ENCODE data around the gene KLHL29. TPM values are rescaled to one million over a fixed set of nuclear protein-coding genes. Genes with fewer than 3 reads are reported as not detected.

The KLHL29 gene
- total and polyA plus RNA-seq, 7 experiments from 2014 or later = 0.59 to 6.5 (median 5.6) TPM

- no peaks in the 10 kb centered on the region for H3K4me1 ChIP-seq (ENCODE audit: control insufficient read depth in 2 of 2, insufficient read depth in 2 of 2, low read length in 2 of 2)
- H3K27ac ChIP-seq (ENCODE audit: low read depth, low read length) = no peak overlapping the region
- Mint-ChIP-seq H3K4me1 (peaks cover 7 to 52% (median 21%) of the 10 kb centered on the region in 7 donors), H3K4me3 (no peak overlapping the region), H3K27ac (no peak overlapping the region), H3K36me3 (peaks cover 0 to 24% (median 0%) of the 10 kb centered on the region in 5 donors), H3K27me3 (no peaks in the 10 kb centered on the region), H3K9me3 (no peaks in the 10 kb centered on the region)
- no peaks in the 10 kb centered on the region for H3K9me3 ChIP-seq (ENCODE audit: control insufficient read depth in 2 of 3, low read length in 3 of 3)
- no peaks in the 10 kb centered on the region for H3K27me3 ChIP-seq (ENCODE audit: control insufficient read depth in 2 of 2, insufficient read depth in 2 of 2, low read length in 2 of 2)
- no peaks in the 10 kb centered on the region for H3K36me3 ChIP-seq (ENCODE audit: control insufficient read depth in 2 of 3, insufficient read depth in 3 of 3, low read length in 3 of 3)
- CTCF ChIA-PET = no interaction called here
- ATAC-seq (no peak), DNase-seq (no peak)
- intact Hi-C loops (cut with micrococcal nuclease) = no loop called here
- POLR2A ChIA-PET = no interaction called here
- H3K4me3 ChIP-seq (ENCODE audit: low read length) = no peak overlapping the region
These were observed 158.3 kb downstream of the KLHL29 start for GRCh38 chr2:23543302-23543701.

DNA sequence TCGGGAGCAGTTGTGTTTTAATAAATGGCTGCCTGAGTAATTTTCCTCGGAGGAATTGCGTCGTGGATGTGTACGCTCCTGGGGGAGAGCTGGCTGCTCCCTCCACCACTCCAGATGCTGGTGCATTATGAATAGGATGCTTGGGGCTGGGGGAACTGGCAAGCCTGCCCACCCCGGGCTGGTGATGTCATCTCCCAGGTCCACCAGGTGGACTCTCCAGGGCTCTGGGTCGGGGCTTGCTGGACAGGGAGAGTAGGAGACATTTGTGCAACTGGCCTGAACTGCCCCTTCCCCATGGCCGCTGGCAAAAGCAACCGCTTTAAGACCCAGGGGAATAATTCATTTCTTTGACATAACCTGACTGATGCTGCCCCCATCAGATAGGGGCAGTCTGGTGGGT is 158.7 kb downstream of the KLHL29 start:
- peaks cover 4 to 50% (median 21%) of the 10 kb centered on the region in 7 donors for H3K4me1 Mint-ChIP-seq
- intact Hi-C loops (cut with micrococcal nuclease) = no loop called here
- H3K27ac ChIP-seq (ENCODE audit: low read depth, low read length) = no peak overlapping the region
- no peaks in the 10 kb centered on the region for H3K9me3 Mint-ChIP-seq
- H3K36me3 ChIP-seq (ENCODE audit: control insufficient read depth in 2 of 3, insufficient read depth in 3 of 3, low read length in 3 of 3) = no peaks in the 10 kb centered on the region
- H3K4me3 ChIP-seq (ENCODE audit: low read length) = no peak overlapping the region
- H3K27me3 Mint-ChIP-seq = no peaks in the 10 kb centered on the region
- H3K27me3 ChIP-seq (ENCODE audit: control insufficient read depth in 2 of 2, insufficient read depth in 2 of 2, low read length in 2 of 2) = no peaks in the 10 kb centered on the region
- DNase-seq (no peak), ATAC-seq (no peak)
- H3K27ac Mint-ChIP-seq = no peak overlapping the region
- no peak overlapping the region for H3K4me3 Mint-ChIP-seq
- peaks cover 0 to 24% (median 0%) of the 10 kb centered on the region in 5 donors for H3K36me3 Mint-ChIP-seq
- H3K4me1 ChIP-seq (ENCODE audit: control insufficient read depth in 2 of 2, insufficient read depth in 2 of 2, low read length in 2 of 2) = no peaks in the 10 kb centered on the region
- H3K9me3 ChIP-seq (ENCODE audit: control insufficient read depth in 2 of 3, low read length in 3 of 3) = no peaks in the 10 kb centered on the region
- POLR2A ChIA-PET = no interaction called here
- CTCF ChIA-PET = no interaction called here

DNA sequence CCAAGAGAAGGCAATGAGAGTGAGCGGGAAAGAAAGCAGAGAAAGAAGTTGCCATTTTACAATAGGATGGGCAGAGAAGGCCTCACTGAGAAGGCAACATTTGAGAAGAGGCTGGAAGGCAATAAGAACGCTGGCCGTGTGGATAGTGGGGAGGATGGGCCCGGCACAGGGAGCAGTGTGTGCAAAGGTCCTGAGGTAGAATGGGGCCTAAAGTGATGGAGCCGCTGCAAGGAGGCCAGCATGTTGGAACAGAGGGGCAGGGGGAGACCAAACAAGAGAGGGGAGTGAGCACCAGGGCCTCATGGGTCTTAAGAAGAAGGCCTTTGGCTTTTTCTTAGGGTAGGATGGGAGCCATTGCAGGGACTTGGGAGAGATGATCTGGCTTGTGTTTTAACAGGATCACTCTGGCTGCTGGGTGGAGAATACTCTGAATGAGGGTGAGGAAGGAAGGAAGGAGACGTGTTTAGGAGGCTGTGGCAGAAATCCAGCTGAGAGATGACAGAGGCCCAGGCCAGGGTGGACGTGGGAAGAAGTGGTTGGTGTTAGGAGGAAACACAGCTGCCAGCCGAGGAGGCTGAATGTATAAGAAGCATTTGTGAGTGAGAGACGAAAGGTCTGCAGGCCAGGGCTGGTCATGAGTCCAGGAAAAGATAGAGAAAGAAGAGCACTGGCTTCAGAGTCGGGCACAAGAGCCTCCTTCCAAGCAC is 159.8 kb downstream of the KLHL29 start:
- intact Hi-C loops (cut with micrococcal nuclease) = no loop called here
- Mint-ChIP-seq H3K4me1 (peaks cover 4 to 44% (median 18%) of the 10 kb centered on the region in 7 donors), H3K27me3 (no peaks in the 10 kb centered on the region), H3K36me3 (peaks cover 0 to 21% (median 0%) of the 10 kb centered on the region in 5 donors), H3K4me3 (no peak overlapping the region), H3K27ac (peak overlapping the region in 1 of 9 donors; percentile 38), H3K9me3 (no peaks in the 10 kb centered on the region)
- Histone ChIP-seq H3K4me1 (ENCODE audit: control insufficient read depth in 2 of 2, insufficient read depth in 2 of 2, low read length in 2 of 2) (no peaks in the 10 kb centered on the region), H3K4me3 (ENCODE audit: low read length) (no peak overlapping the region), H3K9me3 (ENCODE audit: control insufficient read depth in 2 of 3, low read length in 3 of 3) (no peaks in the 10 kb centered on the region), H3K36me3 (ENCODE audit: control insufficient read depth in 2 of 3, insufficient read depth in 3 of 3, low read length in 3 of 3) (no peaks in the 10 kb centered on the region), H3K27ac (ENCODE audit: low read depth, low read length) (no peak overlapping the region), H3K27me3 (ENCODE audit: control insufficient read depth in 2 of 2, insufficient read depth in 2 of 2, low read length in 2 of 2) (no peaks in the 10 kb centered on the region)
- ATAC-seq (no peak), DNase-seq (no peak)
- ChIA-PET CTCF (no interaction called here), POLR2A (no interaction called here)

DNA sequence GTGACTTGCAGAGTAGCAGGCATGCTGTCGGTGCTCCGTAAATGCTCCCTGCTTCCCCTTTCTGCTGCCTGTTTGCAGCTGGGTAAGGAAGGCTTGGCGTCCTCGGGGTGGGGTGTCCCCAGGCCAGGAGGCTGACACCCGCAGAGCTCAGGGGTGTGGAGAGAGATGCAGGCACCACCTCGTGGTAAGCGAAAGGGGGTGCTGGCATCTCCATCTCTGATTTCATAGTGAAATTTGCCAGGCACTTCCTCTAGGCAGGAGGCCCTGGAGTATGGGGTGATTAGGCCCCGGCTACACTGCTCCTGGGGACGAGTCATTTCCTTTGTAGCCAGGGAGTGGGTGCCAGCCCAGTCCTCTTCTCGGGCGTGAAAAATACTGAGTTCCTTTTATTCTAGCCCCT is 160.4 kb downstream of the KLHL29 start:
- ChIA-PET CTCF (no interaction called here), POLR2A (interaction anchor here (1.2 kb wide), 1 partner anchor 12 kb away, joined by 3 read pairs; no protein-coding TSS in a partner anchor)
- Histone ChIP-seq H3K4me3 (ENCODE audit: low read length) (no peak overlapping the region), H3K36me3 (ENCODE audit: control insufficient read depth in 2 of 3, insufficient read depth in 3 of 3, low read length in 3 of 3) (no peaks in the 10 kb centered on the region), H3K27me3 (ENCODE audit: control insufficient read depth in 2 of 2, insufficient read depth in 2 of 2, low read length in 2 of 2) (no peaks in the 10 kb centered on the region), H3K9me3 (ENCODE audit: control insufficient read depth in 2 of 3, low read length in 3 of 3) (no peaks in the 10 kb centered on the region), H3K27ac (ENCODE audit: low read depth, low read length) (no peak overlapping the region), H3K4me1 (ENCODE audit: control insufficient read depth in 2 of 2, insufficient read depth in 2 of 2, low read length in 2 of 2) (no peaks in the 10 kb centered on the region)
- peaks cover 0 to 15% (median 0%) of the 10 kb centered on the region in 5 donors for H3K36me3 Mint-ChIP-seq
- no peak for DNase-seq
- no peaks in the 10 kb centered on the region for H3K27me3 Mint-ChIP-seq
- no peak overlapping the region for H3K27ac Mint-ChIP-seq
- H3K9me3 Mint-ChIP-seq = no peaks in the 10 kb centered on the region
- ATAC-seq = peak; percentile 23
- intact Hi-C loops (cut with micrococcal nuclease) = no loop called here
- no peak overlapping the region for H3K4me3 Mint-ChIP-seq
- H3K4me1 Mint-ChIP-seq = peaks cover 6 to 44% (median 17%) of the 10 kb centered on the region in 7 donors

GRCh38 chr2:23545811-23546210 is 160.8 kb downstream of the KLHL29 start:
- intact Hi-C loops (cut with micrococcal nuclease) = no loop called here
- Mint-ChIP-seq H3K4me3 (no peak overlapping the region), H3K27me3 (no peaks in the 10 kb centered on the region), H3K27ac (no peak overlapping the region), H3K4me1 (peaks cover 6 to 42% (median 17%) of the 10 kb centered on the region in 7 donors), H3K9me3 (no peaks in the 10 kb centered on the region), H3K36me3 (peaks cover 0 to 13% (median 0%) of the 10 kb centered on the region in 5 donors)
- ChIA-PET POLR2A (interaction anchor here (1.2 kb wide), 1 partner anchor 12 kb away, joined by 3 read pairs; no protein-coding TSS in a partner anchor), CTCF (no interaction called here)
- Histone ChIP-seq H3K4me3 (ENCODE audit: low read length) (no peak overlapping the region), H3K27ac (ENCODE audit: low read depth, low read length) (no peak overlapping the region), H3K9me3 (ENCODE audit: control insufficient read depth in 2 of 3, low read length in 3 of 3) (no peaks in the 10 kb centered on the region), H3K27me3 (ENCODE audit: control insufficient read depth in 2 of 2, insufficient read depth in 2 of 2, low read length in 2 of 2) (no peaks in the 10 kb centered on the region), H3K4me1 (ENCODE audit: control insufficient read depth in 2 of 2, insufficient read depth in 2 of 2, low read length in 2 of 2) (no peaks in the 10 kb centered on the region), H3K36me3 (ENCODE audit: control insufficient read depth in 2 of 3, insufficient read depth in 3 of 3, low read length in 3 of 3) (no peaks in the 10 kb centered on the region)
- no peak for ATAC-seq
- DNase-seq = no peak

DNA sequence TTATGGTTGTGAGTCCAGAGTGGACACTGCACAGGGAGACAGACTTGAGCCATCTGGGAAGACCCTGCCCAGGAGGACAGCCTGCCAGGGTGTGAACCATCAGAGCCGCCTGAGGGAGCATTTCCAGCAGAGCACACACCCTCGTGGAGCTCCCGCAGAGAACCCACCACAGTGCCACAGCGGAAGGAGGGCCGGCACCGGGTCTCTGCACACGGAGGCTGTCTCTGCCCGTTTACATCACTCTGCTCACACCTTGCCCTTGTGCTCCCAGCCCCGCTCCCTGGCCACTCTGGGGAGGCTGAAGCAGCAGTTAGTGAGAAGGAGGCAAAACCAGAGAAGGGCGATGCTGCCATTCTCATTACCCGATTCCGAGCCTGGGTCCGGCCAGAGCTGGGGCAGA is 161.9 kb downstream of the KLHL29 start:
- ChIA-PET CTCF (no interaction called here), POLR2A (no interaction called here)
- Mint-ChIP-seq H3K9me3 (no peaks in the 10 kb centered on the region), H3K36me3 (peaks cover 0 to 9% (median 0%) of the 10 kb centered on the region in 5 donors), H3K4me3 (no peak overlapping the region), H3K27ac (no peak overlapping the region), H3K27me3 (no peaks in the 10 kb centered on the region), H3K4me1 (peaks cover 10 to 40% (median 16%) of the 10 kb centered on the region in 7 donors)
- Histone ChIP-seq H3K36me3 (ENCODE audit: control insufficient read depth in 2 of 3, insufficient read depth in 3 of 3, low read length in 3 of 3) (no peaks in the 10 kb centered on the region), H3K27me3 (ENCODE audit: control insufficient read depth in 2 of 2, insufficient read depth in 2 of 2, low read length in 2 of 2) (no peaks in the 10 kb centered on the region), H3K4me3 (ENCODE audit: low read length) (no peak overlapping the region), H3K27ac (ENCODE audit: low read depth, low read length) (no peak overlapping the region), H3K4me1 (ENCODE audit: control insufficient read depth in 2 of 2, insufficient read depth in 2 of 2, low read length in 2 of 2) (no peaks in the 10 kb centered on the region), H3K9me3 (ENCODE audit: control insufficient read depth in 2 of 3, low read length in 3 of 3) (no peaks in the 10 kb centered on the region)
- intact Hi-C loops (cut with micrococcal nuclease) = no loop called here
- ATAC-seq (no peak), DNase-seq (no peak)

- CTCF ChIA-PET = no interaction called here
- no peaks in the 10 kb centered on the region for H3K9me3 ChIP-seq (ENCODE audit: control insufficient read depth in 2 of 3, low read length in 3 of 3)
- no peaks in the 10 kb centered on the region for H3K9me3 Mint-ChIP-seq
- no peak overlapping the region for H3K27ac ChIP-seq (ENCODE audit: low read depth, low read length)
- intact Hi-C loops (cut with micrococcal nuclease) = no loop called here
- ATAC-seq (no peak), DNase-seq (no peak)
- POLR2A ChIA-PET = no interaction called here
- H3K4me3 Mint-ChIP-seq = no peak overlapping the region
- H3K36me3 ChIP-seq (ENCODE audit: control insufficient read depth in 2 of 3, insufficient read depth in 3 of 3, low read length in 3 of 3) = no peaks in the 10 kb centered on the region
- no peaks in the 10 kb centered on the region for H3K27me3 Mint-ChIP-seq
- no peaks in the 10 kb centered on the region for H3K4me1 ChIP-seq (ENCODE audit: control insufficient read depth in 2 of 2, insufficient read depth in 2 of 2, low read length in 2 of 2)
- H3K27me3 ChIP-seq (ENCODE audit: control insufficient read depth in 2 of 2, insufficient read depth in 2 of 2, low read length in 2 of 2) = no peaks in the 10 kb centered on the region
- H3K27ac Mint-ChIP-seq = no peak overlapping the region
- H3K4me3 ChIP-seq (ENCODE audit: low read length) = no peak overlapping the region
- H3K4me1 Mint-ChIP-seq = peaks cover 10 to 38% (median 11%) of the 10 kb centered on the region in 7 donors
- peaks cover 0 to 9% (median 0%) of the 10 kb centered on the region in 5 donors for H3K36me3 Mint-ChIP-seq
These were observed 162.7 kb downstream of the KLHL29 start for GRCh38 chr2:23547725-23548124.

Data from naive thymus-derived CD4-positive, alpha-beta T cell (primary cell).